Measurements from ENCODE around the gene VAV2. TPM values are rescaled to one million over a fixed set of nuclear protein-coding genes. Genes with fewer than 3 reads are reported as not detected.

VAV2 gene
- total RNA-seq, 1 donor from 2014 or later, result 24.4 TPM

GRCh38 chr9:133962341-133962740 is 29.8 kb downstream of the VAV2 start:
- H3K27ac Mint-ChIP-seq (ENCODE audit: unreplicated experiment), result no peak overlapping the region
- no peaks in the 10 kb centered on the region for H3K27me3 Mint-ChIP-seq (ENCODE audit: unreplicated experiment)
- no peak for TF ChIP-seq CTCF (IDR thresholded peaks at IDR 0.05)
- peaks cover 7% of the 10 kb centered on the region for H3K9me3 Mint-ChIP-seq (ENCODE audit: unreplicated experiment)
- peaks cover 34% of the 10 kb centered on the region for H3K4me1 Mint-ChIP-seq (ENCODE audit: unreplicated experiment)
- DNase-seq (ENCODE audit: extremely low spot score, unreplicated experiment), result no peak
- H3K36me3 Mint-ChIP-seq (ENCODE audit: unreplicated experiment), result peaks cover 3% of the 10 kb centered on the region
- no peak overlapping the region for H3K4me3 Mint-ChIP-seq (ENCODE audit: unreplicated experiment)

- Mint-ChIP-seq H3K4me1 (ENCODE audit: unreplicated experiment) (peaks cover 39% of the 10 kb centered on the region), H3K36me3 (ENCODE audit: unreplicated experiment) (peaks cover 3% of the 10 kb centered on the region), H3K27ac (ENCODE audit: unreplicated experiment) (no peak overlapping the region), H3K9me3 (ENCODE audit: unreplicated experiment) (peaks cover 7% of the 10 kb centered on the region), H3K4me3 (ENCODE audit: unreplicated experiment) (no peak overlapping the region), H3K27me3 (ENCODE audit: unreplicated experiment) (no peaks in the 10 kb centered on the region)
- DNase-seq (ENCODE audit: extremely low spot score, unreplicated experiment), result no peak
- no peak for TF ChIP-seq CTCF (IDR thresholded peaks at IDR 0.05)
Measured at GRCh38 chr9:133961226-133962165, 30.6 kb downstream of the VAV2 start.

GRCh38 chr9:133960568-133961129 is 31.5 kb downstream of the VAV2 start:
- H3K36me3 Mint-ChIP-seq (ENCODE audit: unreplicated experiment), result peaks cover 3% of the 10 kb centered on the region
- no peaks in the 10 kb centered on the region for H3K27me3 Mint-ChIP-seq (ENCODE audit: unreplicated experiment)
- peaks cover 47% of the 10 kb centered on the region for H3K4me1 Mint-ChIP-seq (ENCODE audit: unreplicated experiment)
- DNase-seq (ENCODE audit: extremely low spot score, unreplicated experiment), result no peak
- H3K27ac Mint-ChIP-seq (ENCODE audit: unreplicated experiment), result no peak overlapping the region
- H3K9me3 Mint-ChIP-seq (ENCODE audit: unreplicated experiment), result peaks cover 7% of the 10 kb centered on the region
- peak overlapping the region; percentile 14 for H3K4me3 Mint-ChIP-seq (ENCODE audit: unreplicated experiment)
- peak; percentile 29 for TF ChIP-seq CTCF (IDR thresholded peaks at IDR 0.05)

GRCh38 chr9:133959966-133960567 is 32.1 kb downstream of the VAV2 start:
- H3K4me1 Mint-ChIP-seq (ENCODE audit: unreplicated experiment), result peaks cover 49% of the 10 kb centered on the region
- H3K27ac Mint-ChIP-seq (ENCODE audit: unreplicated experiment), result no peak overlapping the region
- H3K9me3 Mint-ChIP-seq (ENCODE audit: unreplicated experiment), result peaks cover 7% of the 10 kb centered on the region
- peaks cover 3% of the 10 kb centered on the region for H3K36me3 Mint-ChIP-seq (ENCODE audit: unreplicated experiment)
- H3K4me3 Mint-ChIP-seq (ENCODE audit: unreplicated experiment), result no peak overlapping the region
- TF ChIP-seq CTCF (IDR thresholded peaks at IDR 0.05), result no peak
- no peaks in the 10 kb centered on the region for H3K27me3 Mint-ChIP-seq (ENCODE audit: unreplicated experiment)
- DNase-seq (ENCODE audit: extremely low spot score, unreplicated experiment), result no peak

GRCh38 chr9:133959171-133959570 is 33.0 kb downstream of the VAV2 start:
- no peaks in the 10 kb centered on the region for H3K36me3 Mint-ChIP-seq (ENCODE audit: unreplicated experiment)
- H3K27me3 Mint-ChIP-seq (ENCODE audit: unreplicated experiment), result no peaks in the 10 kb centered on the region
- H3K4me1 Mint-ChIP-seq (ENCODE audit: unreplicated experiment), result peaks cover 58% of the 10 kb centered on the region
- no peaks in the 10 kb centered on the region for H3K9me3 Mint-ChIP-seq (ENCODE audit: unreplicated experiment)
- no peak overlapping the region for H3K4me3 Mint-ChIP-seq (ENCODE audit: unreplicated experiment)
- DNase-seq (ENCODE audit: extremely low spot score, unreplicated experiment), result no peak
- H3K27ac Mint-ChIP-seq (ENCODE audit: unreplicated experiment), result no peak overlapping the region
- no peak for TF ChIP-seq CTCF (IDR thresholded peaks at IDR 0.05)
